HG03103 (cell line): ENCODE measurements around the gene RPL27A.

Experiments
- ATAC-seq: cut with Tn5 transposase; IDR thresholded peaks from one replicate; pipeline ENCODE4 v1.9.1; 2021; ENCODE audit warnings: low read depth; ENCODE audit not compliant: unreplicated experiment

RPL27A gene

GRCh38 chr11:8719721-8720120, 37.1 kb downstream of the RPL27A start:
- no peak for ATAC-seq

- ATAC-seq: no peak
Measured at GRCh38 chr11:8720352-8720751, 37.8 kb downstream of the RPL27A start.

GRCh38 chr11:8720868-8721608, 38.4 kb downstream of the RPL27A start:
- no peak for ATAC-seq

GRCh38 chr11:8721609-8722500, 39.3 kb downstream of the RPL27A start:
- no peak for ATAC-seq

GRCh38 chr11:8722809-8723208, 40.2 kb downstream of the RPL27A start:
- no peak for ATAC-seq

GRCh38 chr11:8723711-8724110, 41.1 kb downstream of the RPL27A start:
- ATAC-seq: no peak

- no peak for ATAC-seq
Measured at GRCh38 chr11:8724682-8725081, 42.1 kb downstream of the RPL27A start.

- ATAC-seq: no peak
Measured at GRCh38 chr11:8726395-8726794, 43.8 kb downstream of the RPL27A start.

- no peak for ATAC-seq
Measured at GRCh38 chr11:8728563-8728962, 46.0 kb downstream of the RPL27A start.

- no peak for ATAC-seq
Measured at GRCh38 chr11:8729067-8729466, 46.5 kb downstream of the RPL27A start.

GRCh38 chr11:8729837-8730696, 47.5 kb downstream of the RPL27A start:
- no peak for ATAC-seq

- no peak for ATAC-seq
Measured at GRCh38 chr11:8730697-8731020, 48.1 kb downstream of the RPL27A start.

- ATAC-seq: no peak
Measured at GRCh38 chr11:8731647-8732323, 49.2 kb downstream of the RPL27A start.

GRCh38 chr11:8732324-8732670, 49.7 kb downstream of the RPL27A start:
- ATAC-seq: peak; percentile 74

GRCh38 chr11:8732748-8733241, 50.2 kb downstream of the RPL27A start:
- no peak for ATAC-seq

GRCh38 chr11:8733852-8734251, 51.3 kb downstream of the RPL27A start:
- ATAC-seq: no peak

- no peak for ATAC-seq
Measured at GRCh38 chr11:8735094-8735493, 52.5 kb downstream of the RPL27A start.

GRCh38 chr11:8739309-8739793, 56.8 kb downstream of the RPL27A start:
- ATAC-seq: no peak
